Endothelial cell of umbilical vein (primary cell): ENCODE measurements around the gene AFDN. TPM values are rescaled to one million over a fixed set of nuclear protein-coding genes. Genes with fewer than 3 reads are reported as not detected.

Source experiments
- BruUV-seq: library from RNA; stranded (reverse); fragments of 400-500 nt; replicated peaks from 2 replicates; lab custom pipeline; 2021; lab: Mats Ljungman, UMichigan
- CTCF ChIA-PET: fragments of 300-600, 350-600 bp; sonication (Branson Sonifier 250); formaldehyde crosslinking; loops from one replicate; lab custom pipeline; 2021; ENCODE audit warnings: antibody characterized with exemption, inconsistent platforms; lab: Charles Lee
- POLR2A ChIA-PET: fragments of 300-600, 350-600 bp; sonication (Branson Sonifier 250); formaldehyde crosslinking; loops from one replicate; lab custom pipeline; 2021; ENCODE audit warnings: antibody characterized with exemption, inconsistent platforms; lab: Charles Lee
- DNase-seq: peaks from one replicate; pipeline ENCODE4 v3.0.0-alpha.2; 2011; ENCODE audit warnings: low read depth, low spot score
- FAIRE-seq: peaks from 2 replicates; lab custom pipeline; 2011; peaks lifted over from hg19 to GRCh38; lab: Jason Lieb, UNC
- H2AFZ ChIP-seq: 2 replicates; pipeline ENCODE4 v1.6.0; 2012; ENCODE audit warnings: low read depth, low read length, control low read depth, inconsistent platforms
- H3K27ac ChIP-seq: 2 replicates; pipeline ENCODE4 v1.5.1; 2011; ENCODE audit warnings: low read depth, mild to moderate bottlenecking, control low read depth, low read length, moderate library complexity; ENCODE audit not compliant: insufficient read depth
- H3K27me3 ChIP-seq, 2 experiments: 2 replicates each; pipeline versions ENCODE4 v1.6.0 to v1.6.1; 2011; ENCODE audit warnings: low read length in 2 of 2, mixed read lengths in 1 of 2; ENCODE audit not compliant: control insufficient read depth in 2 of 2, insufficient read depth in 2 of 2
- H3K36me3 ChIP-seq, 2 experiments: 2 replicates in 1 of 2; 3 replicates in 1 of 2; pipeline ENCODE4 v1.5.1; 2011; ENCODE audit warnings: low read length in 2 of 2, mild to moderate bottlenecking in 1 of 2, moderate library complexity in 1 of 2; ENCODE audit not compliant: control insufficient read depth in 2 of 2, insufficient read depth in 2 of 2; ENCODE audit errors: extremely low read depth in 1 of 2
- H3K4me1 ChIP-seq: 3 replicates; pipeline ENCODE4 v1.5.1; 2011; ENCODE audit warnings: mild to moderate bottlenecking, low read length; ENCODE audit not compliant: control insufficient read depth, insufficient read depth; ENCODE audit errors: extremely low read depth
- H3K4me2 ChIP-seq: 2 replicates; pipeline ENCODE4 v1.6.1; 2011; ENCODE audit warnings: low read length, control low read depth, mixed read lengths; ENCODE audit not compliant: insufficient read depth
- H3K4me3 ChIP-seq, 3 experiments: fragments of 200-600 bp in 1 of 3; sonication (generic), shearing (Covaris generic) in 1 of 3; replicated peaks in 1 of 3; 2 replicates each; pipeline ENCODE4 v1.5.1; 2011 to 2016; ENCODE audit warnings: control low read depth in 3 of 3, low read length in 3 of 3, mild to moderate bottlenecking in 2 of 3, inconsistent platforms in 1 of 3, low read depth in 1 of 3, moderate library complexity in 1 of 3; ENCODE audit not compliant: insufficient read depth in 1 of 3
- H3K79me2 ChIP-seq: 2 replicates; pipeline ENCODE4 v1.6.0; 2012; ENCODE audit warnings: low read length, inconsistent platforms; ENCODE audit not compliant: control insufficient read depth, insufficient read depth
- H3K9ac ChIP-seq: replicated peaks from 2 replicates; pipeline ENCODE3; 2011; ENCODE audit warnings: low read length, control low read depth; ENCODE audit not compliant: insufficient read depth; ENCODE audit errors: extremely low read depth
- H3K9me1 ChIP-seq: replicated peaks from 3 replicates; pipeline ENCODE4 v1.6.0; 2011; ENCODE audit warnings: mild to moderate bottlenecking, low read length; ENCODE audit not compliant: control insufficient read depth, insufficient read depth; ENCODE audit errors: extremely low read depth
- H3K9me3 ChIP-seq: replicated peaks from 2 replicates; pipeline ENCODE4 v1.5.1; 2012; ENCODE audit warnings: low read length, inconsistent platforms; ENCODE audit not compliant: control insufficient read depth, insufficient read depth
- H4K20me1 ChIP-seq: replicated peaks from 2 replicates; pipeline ENCODE3; 2011; ENCODE audit warnings: mild to moderate bottlenecking, low read length; ENCODE audit not compliant: control insufficient read depth, insufficient read depth; ENCODE audit errors: extremely low read depth
- EZH2 ChIP-seq: IDR thresholded peaks from 2 replicates; pipeline ENCODE4 v1.6.1; 2012; ENCODE audit warnings: borderline replicate concordance, low read depth, mild to moderate bottlenecking, moderate library complexity, low read length, inconsistent platforms; ENCODE audit not compliant: severe bottlenecking
- FOS ChIP-seq: IDR thresholded peaks from 2 replicates; pipeline ENCODE4 v1.6.1; 2011; ENCODE audit warnings: mild to moderate bottlenecking, low read length, moderate library complexity, borderline replicate concordance; ENCODE audit not compliant: insufficient read depth
- GATA2 ChIP-seq: IDR thresholded peaks from 2 replicates; pipeline ENCODE4 v1.7.0; 2011; ENCODE audit warnings: low read depth, mild to moderate bottlenecking, moderate library complexity, mixed read lengths, low read length; ENCODE audit not compliant: insufficient read length, insufficient read depth
- JUN ChIP-seq: IDR thresholded peaks from 2 replicates; pipeline ENCODE4 v1.6.1; 2011; ENCODE audit warnings: borderline replicate concordance, low read depth; ENCODE audit not compliant: insufficient read length, insufficient read depth
- MYC ChIP-seq: IDR thresholded peaks from one replicate; pipeline ENCODE4 v1.6.1; 2011; ENCODE audit warnings: mild to moderate bottlenecking, low read depth, low read length
- POLR2A ChIP-seq: IDR thresholded peaks from 2 replicates; pipeline ENCODE4 v1.6.1; 2012; ENCODE audit warnings: low read depth, mild to moderate bottlenecking, control low read depth, low read length
- POLR2AphosphoS5 ChIP-seq: IDR thresholded peaks from 2 replicates; pipeline ENCODE4 v1.6.1; 2012; ENCODE audit warnings: low read depth, mild to moderate bottlenecking, control low read depth, low read length, moderate library complexity; ENCODE audit not compliant: insufficient read depth
- dilution Hi-C: fragments of 300-500 bp; cut with MboI; formaldehyde crosslinking; loops from one replicate; pipeline ENCODE4 v1.15.0; 2019; ENCODE audit warnings: low sequenced_read_pairs; ENCODE audit not compliant: extremely low pct_ligation_motif_present
- intact Hi-C: fragments of 100-400 bp; cut with micrococcal nuclease; formaldehyde crosslinking; loops from one replicate; pipeline ENCODE4 v1.10.0; 2022
- polyA plus RNA-seq, 4 experiments: library from polyadenylated mRNA; depleted of rRNA in 3 of 4; stranded (reverse) in 3 of 4; unstranded in 1 of 4; fragments of >200 nt; gene quantifications; 2 replicates each; pipeline versions ENCODE4 v1.2.1 to v1.2.3, GENCODE V29; 2011 to 2012; ENCODE audit warnings: missing spikeins in 1 of 4
- total RNA-seq: library from RNA; stranded (reverse); gene quantifications from 2 replicates; pipeline ENCODE4 v1.2.3, GENCODE V29; 2021
- TF ChIP-seq, protein P1 (sequence below): IDR thresholded peaks from 2 replicates; pipeline ENCODE4 v1.6.1; 2011; ENCODE audit not compliant: insufficient read depth, insufficient read length
- TF ChIP-seq, protein P2 (sequence below), 2 donors: IDR thresholded peaks; 1 replicate in 1 of 2; 2 replicates in 1 of 2; pipeline ENCODE4 v1.5.1; 2011; ENCODE audit warnings: low read length in 2 of 2, mild to moderate bottlenecking in 2 of 2, moderate library complexity in 2 of 2, control low read depth in 1 of 2, inconsistent platforms in 1 of 2, low read depth in 1 of 2; ENCODE audit not compliant: insufficient read depth in 1 of 2; ENCODE audit errors: extremely low read depth in 1 of 2

Gene AFDN
- total and polyA plus RNA-seq, 2 donors (not counting 3 experiments of a cell fraction or from before 2014, with no cell fraction given): 31.0 to 134 TPM

DNA sequence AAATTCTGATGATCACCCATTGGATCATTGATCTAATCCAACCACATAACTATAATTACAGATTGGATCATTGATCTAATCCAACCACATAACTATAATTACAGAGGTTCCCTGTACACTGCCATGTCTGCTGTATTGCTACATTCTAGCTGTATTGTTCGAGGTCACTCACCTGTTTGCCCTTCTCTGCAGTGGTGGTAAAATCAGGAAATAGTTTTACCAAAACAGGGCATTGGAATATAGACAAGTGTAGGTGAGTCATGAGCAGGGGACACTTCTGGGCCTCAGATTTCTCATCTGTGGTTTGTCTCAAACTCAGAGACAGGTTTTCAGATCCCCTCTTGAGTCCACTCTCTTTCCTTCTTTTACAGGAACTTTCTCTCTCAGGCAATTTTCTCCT is 9.0 kb upstream of the AFDN start:
- H3K9ac ChIP-seq: no peak overlapping the region
- H3K27me3 ChIP-seq: peaks cover 0 to 2% of the 10 kb centered on the region in 2 experiments
- no peaks in the 10 kb centered on the region for H3K9me1 ChIP-seq
- no peak for TF ChIP-seq FOS
- TF ChIP-seq, protein P1, sequence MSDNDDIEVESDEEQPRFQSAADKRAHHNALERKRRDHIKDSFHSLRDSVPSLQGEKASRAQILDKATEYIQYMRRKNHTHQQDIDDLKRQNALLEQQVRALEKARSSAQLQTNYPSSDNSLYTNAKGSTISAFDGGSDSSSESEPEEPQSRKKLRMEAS: no peak
- TF ChIP-seq, protein P2, sequence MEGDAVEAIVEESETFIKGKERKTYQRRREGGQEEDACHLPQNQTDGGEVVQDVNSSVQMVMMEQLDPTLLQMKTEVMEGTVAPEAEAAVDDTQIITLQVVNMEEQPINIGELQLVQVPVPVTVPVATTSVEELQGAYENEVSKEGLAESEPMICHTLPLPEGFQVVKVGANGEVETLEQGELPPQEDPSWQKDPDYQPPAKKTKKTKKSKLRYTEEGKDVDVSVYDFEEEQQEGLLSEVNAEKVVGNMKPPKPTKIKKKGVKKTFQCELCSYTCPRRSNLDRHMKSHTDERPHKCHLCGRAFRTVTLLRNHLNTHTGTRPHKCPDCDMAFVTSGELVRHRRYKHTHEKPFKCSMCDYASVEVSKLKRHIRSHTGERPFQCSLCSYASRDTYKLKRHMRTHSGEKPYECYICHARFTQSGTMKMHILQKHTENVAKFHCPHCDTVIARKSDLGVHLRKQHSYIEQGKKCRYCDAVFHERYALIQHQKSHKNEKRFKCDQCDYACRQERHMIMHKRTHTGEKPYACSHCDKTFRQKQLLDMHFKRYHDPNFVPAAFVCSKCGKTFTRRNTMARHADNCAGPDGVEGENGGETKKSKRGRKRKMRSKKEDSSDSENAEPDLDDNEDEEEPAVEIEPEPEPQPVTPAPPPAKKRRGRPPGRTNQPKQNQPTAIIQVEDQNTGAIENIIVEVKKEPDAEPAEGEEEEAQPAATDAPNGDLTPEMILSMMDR (IDR thresholded peaks at IDR 0.05; ENCODE audit: extremely low read depth in 1 of 2, insufficient read depth in 1 of 2, low read depth in 1 of 2, low read length in 2 of 2): no peak
- TF ChIP-seq POLR2AphosphoS5: no peak
- TF ChIP-seq POLR2A: no peak
- no peak for TF ChIP-seq GATA2
- no peak for TF ChIP-seq MYC
- TF ChIP-seq JUN: no peak
- no peak for TF ChIP-seq EZH2
- dilution Hi-C loops (no loop called here), intact Hi-C loops (no loop called here)
- H3K27ac ChIP-seq: no peak overlapping the region
- ChIA-PET POLR2A (no interaction called here), CTCF (interaction anchor here (0.7 to 2.3 kb wide), 2 partner anchors 332 to 376 kb away, joined by 3 to 7 read pairs; no protein-coding TSS in a partner anchor)
- no peaks in the 10 kb centered on the region for H3K79me2 ChIP-seq
- no peaks in the 10 kb centered on the region for H3K4me1 ChIP-seq
- no peaks in the 10 kb centered on the region for H3K9me3 ChIP-seq
- H3K4me3 ChIP-seq: no peak overlapping the region
- H2AFZ ChIP-seq: no peak overlapping the region
- no peaks in the 10 kb centered on the region for H4K20me1 ChIP-seq
- DNase-seq (no peak), FAIRE-seq (no peak)
- no TSS peak for BruUV-seq
- H3K36me3 ChIP-seq: no peaks in the 10 kb centered on the region
- H3K4me2 ChIP-seq: no peak overlapping the region
